Measurements from ENCODE around the gene MSGN1.

Gene MSGN1, protein sequence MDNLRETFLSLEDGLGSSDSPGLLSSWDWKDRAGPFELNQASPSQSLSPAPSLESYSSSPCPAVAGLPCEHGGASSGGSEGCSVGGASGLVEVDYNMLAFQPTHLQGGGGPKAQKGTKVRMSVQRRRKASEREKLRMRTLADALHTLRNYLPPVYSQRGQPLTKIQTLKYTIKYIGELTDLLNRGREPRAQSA

DNA sequence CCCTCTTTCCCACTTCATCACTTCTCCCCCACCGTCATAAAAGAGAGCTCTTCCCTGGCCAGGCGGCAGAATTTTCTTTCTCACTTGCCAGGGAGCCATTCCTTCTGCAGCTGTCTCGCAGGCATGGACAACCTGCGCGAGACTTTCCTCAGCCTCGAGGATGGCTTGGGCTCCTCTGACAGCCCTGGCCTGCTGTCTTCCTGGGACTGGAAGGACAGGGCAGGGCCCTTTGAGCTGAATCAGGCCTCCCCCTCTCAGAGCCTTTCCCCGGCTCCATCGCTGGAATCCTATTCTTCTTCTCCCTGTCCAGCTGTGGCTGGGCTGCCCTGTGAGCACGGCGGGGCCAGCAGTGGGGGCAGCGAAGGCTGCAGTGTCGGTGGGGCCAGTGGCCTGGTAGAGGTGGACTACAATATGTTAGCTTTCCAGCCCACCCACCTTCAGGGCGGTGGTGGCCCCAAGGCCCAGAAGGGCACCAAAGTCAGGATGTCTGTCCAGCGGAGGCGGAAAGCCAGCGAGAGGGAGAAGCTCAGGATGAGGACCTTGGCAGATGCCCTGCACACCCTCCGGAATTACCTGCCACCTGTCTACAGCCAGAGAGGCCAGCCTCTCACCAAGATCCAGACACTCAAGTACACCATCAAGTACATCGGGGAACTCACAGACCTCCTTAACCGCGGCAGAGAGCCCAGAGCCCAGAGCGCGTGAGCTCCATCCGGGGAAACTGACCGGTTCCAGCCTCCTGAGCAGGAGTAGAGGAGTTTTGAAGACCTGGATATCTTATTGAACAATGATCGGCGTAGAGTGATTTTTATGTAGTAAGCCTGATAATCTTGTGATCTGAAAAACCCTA, at the start of gene MSGN1:
Gene MSGN1 (plus strand): TSS at position 65 of the 850 bp plus-strand sequence. CDS start 59 bp downstream, at position 124.
- no peak for DNase-seq

DNA sequence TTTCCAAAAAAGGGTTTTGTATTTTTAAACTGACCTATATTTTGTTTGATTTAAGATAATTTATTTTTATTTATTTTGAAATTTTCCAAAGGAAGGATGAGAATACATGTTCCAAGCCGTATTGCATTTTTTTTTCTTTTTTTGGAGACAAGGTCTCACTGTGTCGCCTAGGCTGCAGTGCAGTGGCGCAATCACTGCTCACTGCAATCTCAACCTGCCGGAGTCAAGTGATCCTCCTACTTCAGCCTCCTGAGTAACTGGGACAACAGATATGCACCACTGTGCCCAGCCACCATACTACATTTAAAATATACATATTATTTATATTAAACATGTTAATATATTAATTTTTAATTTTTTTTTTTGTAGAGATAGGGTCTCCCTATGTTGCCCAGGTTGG, 47.4 kb upstream of the MSGN1 start:
- no peak for DNase-seq

DNA sequence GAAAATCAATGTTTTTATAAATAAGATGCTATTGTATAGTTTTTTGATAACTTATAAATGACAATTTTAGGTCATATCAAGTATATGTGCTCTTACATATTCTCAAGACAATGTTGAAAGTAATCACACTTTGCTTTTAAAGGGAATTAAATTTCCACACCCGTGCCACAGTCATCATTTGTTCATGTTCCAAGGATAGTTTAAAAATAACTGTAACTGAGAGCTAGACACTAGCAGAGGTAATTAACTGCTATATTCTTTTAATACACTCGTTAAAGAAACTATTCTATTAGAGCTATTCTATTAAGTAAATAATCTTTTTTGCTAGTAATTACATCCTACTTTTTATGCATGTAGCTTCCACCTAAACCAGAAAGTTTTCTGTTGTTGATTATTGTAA, 44.3 kb upstream of the MSGN1 start:
- DNase-seq, result no peak

DNA sequence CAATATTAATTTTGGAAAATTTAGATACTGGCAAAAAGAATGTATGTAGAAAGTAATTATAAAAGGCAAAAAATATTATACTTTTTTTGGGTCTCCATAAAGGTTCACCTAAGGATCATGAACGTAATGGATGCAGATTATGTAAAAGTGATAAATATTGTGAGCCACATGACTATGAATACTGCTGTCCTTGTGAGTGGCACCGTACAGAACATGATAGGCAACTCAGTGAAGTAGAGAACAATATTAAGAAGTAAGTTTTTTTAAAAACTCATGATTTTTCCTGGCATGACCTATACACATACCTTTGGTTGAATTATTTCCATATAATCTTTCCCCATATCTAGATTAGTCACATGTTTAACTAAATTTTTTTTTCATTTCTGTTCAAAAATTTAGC, 43.7 kb upstream of the MSGN1 start:
- DNase-seq, result no peak

DNA sequence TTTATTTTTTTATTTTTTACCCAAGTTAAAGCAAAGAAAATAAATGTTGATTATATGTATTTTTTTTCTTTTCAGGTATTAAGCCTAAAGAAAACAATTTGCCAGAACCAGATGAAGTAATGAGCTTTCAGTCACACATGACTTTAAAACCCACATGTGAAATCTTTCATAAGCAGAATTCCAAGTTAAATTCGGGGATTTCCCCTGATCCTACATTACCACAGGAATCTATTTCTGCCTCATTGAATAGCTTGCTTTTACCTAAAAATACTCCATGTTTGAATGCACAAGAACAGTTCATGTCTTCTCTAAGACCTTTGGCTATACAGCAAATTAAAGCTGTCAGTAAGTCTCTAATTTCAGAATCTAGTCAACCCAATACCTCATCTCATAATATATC, 35.7 kb upstream of the MSGN1 start:
- no peak for DNase-seq

DNA sequence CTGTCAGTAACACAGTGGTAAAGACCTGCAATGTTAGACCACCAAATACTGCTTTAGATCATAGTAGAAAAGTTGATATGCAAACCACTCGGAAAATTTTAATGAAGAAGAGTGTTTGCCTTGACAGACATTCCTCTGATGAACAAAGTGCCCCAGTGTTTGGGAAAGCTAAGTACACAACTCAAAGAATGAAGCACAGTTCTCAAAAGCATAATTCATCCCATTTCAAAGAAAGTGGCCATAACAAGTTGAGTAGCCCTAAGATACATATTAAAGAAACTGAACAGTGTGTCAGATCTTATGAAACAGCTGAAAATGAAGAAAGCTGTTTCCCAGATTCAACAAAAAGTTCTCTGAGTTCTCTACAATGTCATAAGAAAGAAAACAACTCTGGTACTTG, 34.8 kb upstream of the MSGN1 start:
- DNase-seq, result no peak

DNA sequence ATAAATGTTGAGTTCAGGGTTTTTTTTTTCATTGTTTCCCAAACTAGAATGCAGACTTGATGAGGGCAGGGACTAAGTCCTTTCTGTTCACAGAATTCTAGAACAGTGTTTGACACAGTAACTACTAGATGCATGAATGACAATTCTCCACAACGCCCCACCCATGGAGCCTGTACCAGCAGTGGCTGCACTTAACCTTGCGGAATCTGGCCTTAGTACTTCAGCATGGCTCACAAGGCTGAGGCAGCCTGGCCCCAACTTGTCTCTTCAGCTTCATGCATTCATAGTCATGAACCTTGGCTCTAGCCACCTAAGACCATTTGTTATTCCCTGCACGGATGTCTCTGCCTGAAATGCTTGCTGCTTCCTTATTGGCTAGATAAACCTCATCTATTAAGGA, 29.5 kb upstream of the MSGN1 start:
- no peak for DNase-seq

DNA sequence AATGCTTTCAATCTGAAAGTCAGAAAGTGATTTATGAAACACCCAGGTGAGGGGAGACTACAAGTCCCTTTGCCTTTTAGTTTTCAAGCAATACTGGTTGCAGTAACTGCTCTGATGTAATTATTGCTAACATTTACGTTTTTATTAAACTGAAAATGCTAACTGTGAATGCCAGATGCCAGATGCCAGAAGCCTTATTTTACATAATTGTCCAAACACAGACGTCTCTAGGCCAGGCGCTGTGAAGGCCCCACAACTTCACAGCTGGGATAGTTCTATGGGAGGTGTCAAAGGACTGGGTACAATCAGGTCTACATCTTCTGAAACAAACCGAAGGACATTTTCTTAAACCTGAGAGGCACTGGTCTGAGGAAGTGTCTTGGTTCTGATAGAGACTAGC, 27.5 kb upstream of the MSGN1 start:
- no peak for DNase-seq

DNA sequence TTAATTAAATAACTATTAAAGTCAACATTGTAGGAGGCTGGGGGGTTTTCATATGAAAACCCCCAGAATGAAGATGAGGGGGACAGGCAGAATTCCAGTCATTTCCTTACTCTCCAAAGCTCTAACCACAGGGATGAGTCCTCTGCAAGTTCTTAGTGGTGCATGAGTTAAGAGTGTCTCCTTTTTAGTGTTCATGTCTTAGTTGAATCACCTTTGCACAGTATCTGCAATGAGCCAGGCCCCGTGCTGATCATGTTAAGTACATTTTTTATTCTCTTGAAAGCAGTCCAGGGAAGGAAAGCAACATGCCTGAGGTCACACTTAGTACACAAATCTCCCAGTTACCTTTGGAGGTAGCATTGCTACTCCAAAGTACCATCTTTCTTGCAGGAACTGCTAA, 25.7 kb upstream of the MSGN1 start:
- no peak for DNase-seq

DNA sequence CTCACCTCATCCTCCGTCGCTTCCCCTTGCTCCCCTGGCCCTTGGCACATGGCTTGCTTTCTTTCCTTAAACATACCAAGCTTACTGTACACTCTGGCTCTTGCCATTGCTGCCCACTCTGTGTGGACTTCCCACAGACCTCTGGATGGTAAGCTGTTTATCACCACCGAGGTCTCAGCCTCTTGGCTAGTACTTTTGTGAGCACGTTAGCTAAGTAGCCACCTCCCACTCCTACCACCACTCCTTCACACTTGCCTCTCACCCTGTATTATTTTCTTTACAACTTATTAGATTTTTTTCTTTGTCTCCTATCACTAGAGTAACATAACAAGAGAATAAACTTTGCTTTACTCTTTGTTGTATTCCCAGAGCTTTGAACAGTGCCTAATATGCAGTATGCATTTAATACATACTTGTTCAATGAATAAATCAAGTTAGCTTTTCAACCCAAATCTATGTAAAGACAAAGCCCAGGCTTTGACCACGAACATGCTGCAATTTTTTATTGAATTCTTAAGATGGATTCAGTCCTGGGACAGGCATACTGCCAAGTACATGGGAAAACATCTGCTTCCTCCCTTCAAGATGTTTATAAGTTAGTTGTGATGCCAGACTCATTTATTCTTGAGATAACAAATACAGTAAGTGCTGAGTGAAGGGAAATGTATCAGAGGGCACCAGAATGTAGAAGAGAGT, 25.0 kb upstream of the MSGN1 start:
- DNase-seq, result no peak

DNA sequence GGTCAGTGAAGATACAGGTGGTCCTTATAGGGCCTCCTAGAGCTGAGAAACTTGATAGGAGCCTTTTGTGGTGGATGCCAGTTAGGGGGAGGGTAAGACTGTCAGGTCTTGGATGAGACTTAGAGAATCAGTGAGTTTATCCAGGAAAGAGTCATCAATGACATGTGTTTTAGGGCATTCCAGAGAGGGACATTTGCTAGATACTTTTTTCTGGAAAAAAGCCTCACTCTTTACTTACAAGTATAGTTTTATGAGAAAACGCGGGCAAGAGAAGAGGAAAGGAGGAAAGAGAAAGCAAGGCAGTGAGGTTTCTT, 24.5 kb upstream of the MSGN1 start:
- no peak for DNase-seq

DNA sequence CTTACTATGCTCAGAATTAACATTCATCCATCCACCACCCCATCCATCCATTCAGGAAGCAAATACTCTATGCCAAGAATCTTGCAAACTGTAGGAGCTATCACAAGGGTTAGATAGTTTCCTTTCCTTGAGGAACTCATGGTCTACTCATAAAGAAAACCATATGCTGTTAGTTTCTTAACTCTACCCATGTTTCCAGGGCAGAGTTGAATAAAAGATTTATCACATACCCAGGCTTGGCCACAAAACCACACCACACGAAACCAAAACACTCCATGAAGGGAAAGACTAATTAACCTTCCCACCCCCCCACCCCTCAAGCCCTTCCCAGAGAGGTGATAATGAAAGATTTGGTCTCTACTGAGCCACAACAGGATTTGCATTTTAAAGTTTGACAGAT, 23.7 kb upstream of the MSGN1 start:
- DNase-seq, result no peak

DNA sequence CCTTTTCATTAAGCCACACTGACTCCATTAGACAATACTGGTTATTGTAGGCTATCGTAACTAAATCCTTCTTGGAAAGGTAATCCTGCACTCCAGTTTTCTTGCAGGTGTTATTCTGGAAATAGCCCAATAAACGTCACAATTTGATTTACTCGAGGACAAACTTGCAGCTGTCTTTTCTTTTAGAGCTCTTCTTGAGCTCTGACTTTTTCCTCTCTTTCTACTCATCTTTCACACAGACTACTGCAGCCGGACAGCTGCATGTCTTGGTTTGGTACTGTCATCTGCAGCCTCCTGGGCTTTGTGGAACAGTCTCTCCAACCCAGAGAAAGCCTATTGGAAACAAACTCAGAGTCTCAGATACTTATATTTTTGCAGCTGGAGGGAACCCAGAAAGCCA, 23.0 kb upstream of the MSGN1 start:
- DNase-seq, result no peak

DNA sequence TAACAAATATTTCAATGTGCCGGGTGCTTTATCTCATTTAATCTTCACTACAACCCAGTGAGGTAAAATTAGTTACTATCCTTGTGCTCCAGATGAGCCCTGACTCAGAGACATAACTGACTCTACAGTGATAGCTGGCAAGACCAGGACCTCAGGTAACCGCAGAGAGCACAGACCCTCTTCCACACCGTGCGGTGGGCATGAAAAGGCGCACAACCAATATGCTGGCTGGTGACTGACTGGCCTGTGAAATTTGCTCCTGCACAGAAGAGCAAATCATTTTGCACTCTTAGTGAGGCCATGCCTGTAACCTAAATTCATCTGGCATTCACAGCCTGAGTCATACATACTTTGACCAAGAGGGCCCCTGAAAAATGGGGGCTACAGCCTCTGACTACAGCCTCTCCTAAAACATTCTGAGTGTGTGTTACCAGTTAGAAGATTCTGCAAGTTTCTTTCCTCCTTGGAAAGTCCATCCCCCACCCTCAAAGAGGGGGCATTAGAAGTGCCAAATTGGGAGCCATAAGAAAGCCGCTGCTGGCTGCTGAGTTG, 22.4 kb upstream of the MSGN1 start:
- no peak for DNase-seq

DNA sequence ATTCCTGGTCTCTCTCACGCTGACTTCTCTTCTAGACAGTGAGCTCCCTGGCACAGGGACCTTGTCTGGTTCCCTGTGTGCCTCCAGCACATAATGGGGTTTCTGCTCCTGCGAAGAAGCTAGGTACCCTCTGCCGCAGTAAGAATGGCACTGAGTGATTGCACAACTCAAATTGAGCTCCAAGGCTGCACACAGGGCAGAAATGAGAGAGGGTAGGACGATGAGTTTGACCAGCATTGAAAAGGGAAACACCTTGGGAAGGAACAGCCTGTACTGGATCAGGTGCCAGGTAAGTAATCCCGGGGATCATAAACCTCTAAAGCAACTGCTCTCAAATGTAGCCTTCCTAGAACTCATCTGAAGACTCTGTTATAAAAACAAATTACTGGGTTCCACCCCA, 21.0 kb upstream of the MSGN1 start:
- no peak for DNase-seq

DNA sequence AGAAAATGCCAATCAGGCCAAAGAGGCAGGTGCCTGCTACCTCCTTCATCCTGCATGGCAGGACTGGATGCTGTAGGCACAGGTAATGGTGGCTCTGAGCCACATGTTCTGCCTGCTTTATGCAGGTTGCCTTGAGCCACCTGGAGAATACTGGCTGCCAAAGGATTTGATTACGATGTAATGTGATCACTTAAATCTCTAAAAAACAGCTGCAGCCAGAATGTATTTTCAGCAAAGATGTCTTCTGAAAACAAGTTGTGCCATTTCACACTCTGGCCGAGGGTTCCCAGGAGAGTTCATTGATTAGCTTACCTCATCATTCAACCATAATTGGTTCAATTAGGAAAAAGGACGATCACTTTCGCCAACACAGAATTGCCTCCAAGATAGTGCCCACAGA, 17.9 kb upstream of the MSGN1 start:
- DNase-seq, result no peak

DNA sequence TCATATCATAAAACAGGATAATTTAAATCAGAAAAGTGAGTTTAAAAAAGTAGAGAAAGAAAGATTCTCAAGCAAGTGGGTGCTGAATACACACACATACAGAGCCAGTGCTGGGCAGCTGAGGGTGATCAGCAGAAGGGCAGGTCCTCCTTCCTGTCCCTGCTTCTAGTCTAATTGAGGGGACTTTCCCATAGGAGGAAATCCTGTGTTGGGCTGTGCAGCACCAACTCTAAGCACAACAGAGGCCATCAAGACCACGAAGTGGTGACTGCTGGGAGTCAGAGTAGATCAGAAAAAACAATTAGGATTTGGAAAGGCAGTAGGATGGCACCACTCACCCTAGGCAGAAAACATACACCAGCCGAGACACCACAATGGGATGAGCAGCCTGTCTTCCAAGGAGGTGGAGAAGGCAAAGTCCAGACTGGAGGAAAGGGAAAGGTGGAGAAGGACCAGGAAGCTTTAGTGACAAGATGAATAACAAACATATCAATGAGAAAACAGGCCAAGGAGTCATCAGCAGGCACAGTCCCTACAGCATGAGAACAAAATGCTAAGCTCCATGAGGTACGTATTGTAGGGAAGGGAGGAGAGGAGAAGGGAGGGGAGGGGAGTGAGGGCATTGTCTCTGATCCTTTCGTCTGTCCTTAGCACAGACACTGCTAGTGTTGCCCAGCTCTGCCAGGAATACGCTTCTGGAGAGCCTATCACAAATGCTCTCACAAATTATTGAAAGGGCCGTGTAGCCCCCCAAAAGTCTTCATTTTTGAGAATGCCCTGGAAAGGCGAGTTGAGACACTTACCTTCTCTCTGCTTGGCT, 16.7 kb upstream of the MSGN1 start:
- no peak for DNase-seq

DNA sequence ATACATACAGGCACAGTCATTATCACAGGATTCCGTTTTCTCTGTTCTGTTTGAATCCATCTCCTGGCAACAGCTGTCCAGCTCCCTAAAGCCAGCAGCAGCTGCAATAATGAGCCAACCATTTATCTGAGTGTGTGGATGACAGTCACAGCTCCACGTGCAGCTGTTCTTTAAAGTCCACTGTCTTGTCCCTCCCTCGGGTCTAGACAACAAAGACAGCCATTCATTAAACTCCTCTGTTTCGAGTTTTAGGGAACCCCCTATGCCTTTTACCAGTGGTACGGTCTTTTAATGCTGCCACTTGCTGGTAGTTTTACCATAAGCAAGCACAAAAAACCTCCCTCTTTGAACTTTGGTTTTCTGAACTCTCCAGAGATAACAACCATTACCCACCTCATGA, 16.0 kb upstream of the MSGN1 start:
- no peak for DNase-seq

DNA sequence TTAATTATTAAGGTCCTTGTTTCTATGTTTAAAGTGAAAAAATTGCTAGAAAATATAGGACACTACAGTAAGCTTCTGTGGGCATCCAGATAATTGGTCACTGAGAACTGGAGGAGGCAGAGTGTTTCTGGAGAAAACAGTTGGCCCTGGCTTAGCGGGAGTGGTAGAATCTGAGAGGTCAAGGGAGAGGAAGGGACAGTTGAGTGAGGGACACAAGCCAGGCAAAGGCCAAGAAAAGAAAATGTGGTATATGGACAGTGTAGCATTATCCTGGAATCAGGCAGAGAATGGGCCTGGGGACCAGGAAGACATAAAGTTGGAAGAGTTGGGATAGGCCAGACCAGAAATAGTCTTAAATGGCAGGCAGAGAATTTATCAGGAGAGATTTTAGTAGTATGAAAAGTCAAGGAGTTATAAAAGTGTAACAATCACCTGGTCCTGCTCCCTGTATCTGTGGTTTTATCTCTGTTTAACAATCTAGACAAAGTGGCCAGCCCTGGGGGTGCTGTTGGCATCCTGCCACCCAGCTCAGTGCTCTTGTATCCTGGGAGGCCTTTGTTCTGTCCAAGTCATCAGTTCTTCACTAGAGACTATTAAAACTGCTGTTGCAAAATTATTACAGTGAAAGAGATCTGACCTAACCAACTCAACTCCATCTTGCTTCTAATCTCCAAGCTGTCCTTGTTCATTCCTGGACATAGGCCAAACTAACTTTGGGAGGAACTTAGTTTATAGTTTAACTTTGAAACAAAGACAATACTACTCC, 15.4 kb upstream of the MSGN1 start:
- DNase-seq, result no peak

DNA sequence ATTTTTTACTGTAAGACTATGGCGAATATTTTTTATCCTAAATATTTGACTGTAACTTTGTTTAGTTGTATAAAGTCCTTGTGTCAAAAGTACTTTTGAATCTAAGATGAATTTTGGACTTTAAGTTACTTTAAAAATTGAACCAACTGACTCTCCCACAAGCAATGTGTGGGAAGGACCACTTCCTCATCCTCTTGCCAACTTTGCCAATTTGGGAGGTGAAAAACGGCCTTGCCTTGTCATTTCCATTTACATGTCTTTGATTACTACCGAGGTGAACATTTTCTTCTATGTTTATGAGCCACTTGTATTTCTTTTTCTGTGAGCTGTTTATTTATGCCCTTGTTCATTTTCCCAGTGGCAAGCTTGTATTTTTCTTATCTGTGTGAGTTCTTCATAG, 12.8 kb upstream of the MSGN1 start:
- no peak for DNase-seq

DNA sequence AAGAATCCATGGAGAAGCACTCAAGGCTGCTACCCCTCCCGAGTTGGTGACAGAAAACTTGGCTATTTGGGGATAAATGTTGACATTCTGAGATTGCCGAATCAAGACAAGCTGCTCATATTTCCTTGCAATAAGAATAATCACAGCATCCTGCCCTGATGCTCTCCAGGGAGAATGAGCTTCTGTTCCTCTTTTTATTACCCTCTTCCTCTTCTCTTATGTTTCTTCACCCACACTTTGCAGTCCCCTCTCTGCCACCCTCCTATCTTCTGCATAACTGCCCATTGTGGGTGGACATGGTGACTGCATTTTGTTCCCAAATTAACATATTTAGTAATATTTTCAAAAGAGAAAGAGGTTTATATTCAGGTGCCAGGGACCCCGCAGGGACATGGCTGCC, 11.9 kb upstream of the MSGN1 start:
- no peak for DNase-seq

DNA sequence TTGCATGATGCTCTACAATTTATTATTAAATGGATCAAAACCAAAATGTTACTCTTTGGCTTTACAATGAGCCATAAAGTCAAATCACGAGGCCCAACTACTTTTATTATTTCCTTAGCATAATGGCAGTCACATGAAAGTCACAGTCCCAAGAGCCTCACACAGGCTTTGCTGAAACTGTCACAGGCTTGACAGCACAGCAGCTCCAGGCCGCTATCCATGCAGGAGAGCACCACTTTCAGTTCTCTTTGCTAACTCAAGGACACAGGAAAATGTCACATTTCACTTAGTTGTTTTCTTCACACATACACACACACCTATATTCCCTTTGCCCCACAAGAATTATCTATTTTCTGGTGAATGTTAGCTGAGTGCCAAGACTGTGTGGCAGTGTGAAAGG, 11.1 kb upstream of the MSGN1 start:
- no peak for DNase-seq

Data from NCI-H1436 (cell line).